SHP77 treated with DMSO at 0.1 percent for 48 hours (cell line): Measurements from ENCODE around the gene TUBB8B.
"Not testable (repeated sequence)": the region's sequence is repeated elsewhere in the genome, so short reads cannot be mapped to it uniquely, and the experiment has no call there.

Experiments
- DNase-seq: peaks from one replicate; lab custom pipeline; 2025; lab: John Stamatoyannopoulos, UW

TUBB8B gene

GRCh38 chr18:49176-49665 lies at the start of gene TUBB8B:
Gene TUBB8B, minus strand, starts transcription at chr18:49615. Its CDS starts 58 bp downstream, at chr18:49557.
- DNase-seq, result not testable (repeated sequence)

- DNase-seq, result not testable (repeated sequence)
Measured at GRCh38 chr18:97252-97914, 48.0 kb upstream of the TUBB8B start.

DNA sequence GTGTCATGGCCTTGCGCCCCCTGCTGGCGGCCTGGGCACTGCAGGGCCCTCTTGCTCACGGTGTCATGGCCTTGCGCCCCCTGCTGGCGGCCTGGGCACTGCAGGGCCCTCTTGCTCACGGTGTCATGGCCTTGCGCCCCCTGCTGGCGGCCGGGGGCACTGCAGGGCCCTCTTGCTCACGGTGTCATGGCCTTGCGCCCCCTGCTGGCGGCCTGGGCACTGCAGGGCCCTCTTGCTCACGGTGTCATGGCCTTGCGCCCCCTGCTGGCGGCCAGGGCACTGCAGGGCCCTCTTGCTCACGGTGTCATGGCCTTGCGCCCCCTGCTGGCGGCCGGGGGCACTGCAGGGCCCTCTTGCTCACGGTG lies 47.3 kb upstream of the TUBB8B start:
- DNase-seq, result not testable (repeated sequence)

- DNase-seq, result not testable (repeated sequence)
Measured at GRCh38 chr18:96101-96766, 46.8 kb upstream of the TUBB8B start.

- not testable (repeated sequence) for DNase-seq
Measured at GRCh38 chr18:95580-95979, 46.2 kb upstream of the TUBB8B start.

DNA sequence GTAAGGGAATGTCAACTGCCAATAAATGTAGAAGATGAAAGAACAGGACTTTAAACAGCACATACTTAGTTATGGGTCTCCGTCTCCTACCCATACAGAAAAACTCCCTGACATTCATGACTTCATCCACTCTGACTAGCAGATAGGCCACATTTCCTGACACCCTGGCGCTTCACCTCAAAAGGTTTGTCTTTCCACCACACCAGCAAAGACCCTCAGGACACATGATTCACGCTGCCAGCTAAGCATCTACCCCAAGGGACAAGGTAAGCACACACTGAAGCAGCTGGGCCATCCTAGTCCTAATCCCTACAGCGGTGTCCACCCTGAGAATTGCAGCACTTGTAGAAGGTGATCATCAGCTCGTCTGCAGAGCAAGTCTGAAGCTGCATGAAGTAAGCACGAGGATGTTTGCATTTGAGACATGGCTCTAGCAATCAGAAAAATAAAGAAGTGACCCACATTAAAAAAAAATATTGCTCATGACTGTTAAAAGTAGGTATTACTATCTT lies 44.5 kb upstream of the TUBB8B start:
- not testable (repeated sequence) for DNase-seq

GRCh38 chr18:91561-91960 lies 42.1 kb upstream of the TUBB8B start:
- DNase-seq, result not testable (repeated sequence)

DNA sequence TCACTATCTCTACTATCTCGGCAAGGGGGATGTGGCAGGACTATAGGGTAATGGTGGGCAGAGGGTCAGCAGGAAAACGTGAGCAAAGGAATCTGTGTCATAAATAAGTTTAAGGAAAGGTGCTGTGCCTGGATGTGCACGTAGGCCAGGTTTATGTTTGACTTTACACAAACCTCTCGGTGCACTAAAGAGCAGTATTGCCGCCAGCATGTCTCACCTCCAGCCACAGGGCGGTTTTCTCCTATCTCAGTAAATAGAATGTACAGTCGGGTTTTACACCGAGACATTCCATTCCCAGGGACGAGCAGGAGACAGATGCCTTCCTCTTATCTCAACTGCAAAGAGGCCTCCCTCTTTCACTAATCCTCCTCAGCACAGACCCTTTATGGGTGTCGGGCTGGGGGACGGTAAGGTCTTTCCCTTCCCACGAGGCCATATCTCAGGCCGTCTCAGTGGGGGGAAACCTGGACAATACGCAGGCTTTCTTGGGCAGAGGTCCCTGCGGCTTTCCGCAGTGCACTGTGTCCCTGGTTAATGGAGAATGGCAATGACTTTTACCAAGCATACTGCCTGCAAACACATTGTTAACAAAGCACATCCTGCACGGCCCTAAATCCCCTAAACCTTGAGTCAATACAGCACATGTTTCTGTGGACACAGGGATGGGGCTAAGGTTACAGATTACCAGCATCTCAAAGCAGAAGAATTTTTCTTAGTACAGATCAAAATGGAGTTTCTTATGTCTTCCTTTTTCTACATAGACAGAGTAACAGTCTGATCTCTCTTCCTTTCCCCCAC lies 41.2 kb upstream of the TUBB8B start:
- DNase-seq, result not testable (repeated sequence)

GRCh38 chr18:89124-89523 lies 39.7 kb upstream of the TUBB8B start:
- not testable (repeated sequence) for DNase-seq

GRCh38 chr18:84801-85200 lies 35.4 kb upstream of the TUBB8B start:
- not testable (repeated sequence) for DNase-seq

DNA sequence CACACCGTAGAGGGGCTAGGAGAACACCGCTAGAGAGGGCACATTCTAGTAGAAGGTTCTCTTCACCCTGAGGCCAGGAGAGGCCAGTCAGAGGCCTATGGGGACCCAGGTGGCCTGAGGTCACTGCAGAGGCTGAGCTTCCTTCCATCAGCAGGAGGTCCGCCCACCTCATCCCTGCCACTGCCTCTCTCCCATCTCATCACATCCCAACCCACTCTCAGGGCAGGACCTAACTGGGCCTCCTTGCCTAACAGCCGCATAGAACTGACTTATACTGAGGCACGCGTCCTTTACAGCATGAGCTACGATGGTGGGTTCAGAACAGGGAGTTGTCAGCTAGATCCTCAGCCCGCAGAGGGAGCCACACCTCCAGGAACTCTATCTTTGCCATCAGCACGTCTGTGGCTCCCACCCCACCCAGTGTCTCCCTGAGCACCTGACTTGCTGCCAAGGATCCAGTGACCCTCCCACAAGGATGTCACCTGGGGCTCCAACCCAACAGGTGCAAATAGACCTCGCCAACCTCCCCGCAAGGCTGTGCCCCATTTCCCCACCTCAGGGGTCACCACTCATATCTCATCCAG lies 33.3 kb upstream of the TUBB8B start:
- DNase-seq, result not testable (repeated sequence)

GRCh38 chr18:80881-81280 lies 31.5 kb upstream of the TUBB8B start:
- not testable (repeated sequence) for DNase-seq

- DNase-seq, result not testable (repeated sequence)
Measured at GRCh38 chr18:80202-80601, 30.8 kb upstream of the TUBB8B start.

GRCh38 chr18:75525-76160 lies 26.2 kb upstream of the TUBB8B start:
- not testable (repeated sequence) for DNase-seq

DNA sequence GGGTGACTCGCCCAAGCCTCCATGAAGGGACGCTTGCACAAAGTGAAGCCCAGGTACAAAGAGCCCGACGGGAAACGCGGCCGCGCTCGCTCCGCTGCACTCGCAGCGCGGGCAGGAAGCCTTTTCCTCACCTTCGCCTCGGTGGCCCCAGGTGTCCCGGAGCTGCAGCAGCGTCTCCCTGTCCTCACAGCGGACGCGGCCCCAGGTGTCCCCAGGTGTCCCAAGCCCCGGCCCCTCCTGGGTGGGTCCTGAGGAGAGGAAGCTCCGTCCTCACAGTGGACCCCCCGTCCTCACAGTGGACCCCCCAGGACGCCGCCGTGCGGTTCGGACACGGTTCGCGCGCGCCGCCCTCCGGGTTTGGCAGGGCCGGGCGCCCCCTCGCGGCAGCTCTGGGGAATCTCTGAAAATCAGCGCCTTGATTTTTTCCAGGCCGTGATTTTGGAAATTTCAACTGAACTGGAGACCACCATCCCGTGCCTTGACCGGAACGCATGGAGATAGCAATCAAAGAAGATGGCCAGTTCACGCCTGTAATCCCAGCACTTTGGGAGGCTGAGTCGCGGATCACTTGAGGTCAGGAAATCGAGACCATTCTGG lies 23.9 kb upstream of the TUBB8B start:
- DNase-seq, result not testable (repeated sequence)

DNA sequence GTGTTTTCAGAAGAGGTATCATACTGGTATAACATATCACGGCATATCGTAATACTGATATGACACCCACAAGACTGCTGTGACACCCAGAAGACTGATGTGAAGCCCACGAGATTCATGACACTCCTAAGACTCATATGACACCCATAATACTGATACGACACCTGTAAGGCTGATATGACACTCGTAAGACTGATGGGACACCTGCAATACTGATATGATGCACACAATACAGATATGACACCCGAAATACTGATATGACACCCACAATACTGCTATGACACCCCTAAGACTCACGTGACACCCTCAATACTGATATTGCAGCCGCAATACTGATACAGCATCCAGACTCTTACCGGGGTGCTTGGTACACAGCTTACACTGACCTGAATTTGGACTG lies 18.3 kb upstream of the TUBB8B start:
- DNase-seq, result not testable (repeated sequence)

- DNase-seq, result not testable (repeated sequence)
Measured at GRCh38 chr18:64279-64678, 14.9 kb upstream of the TUBB8B start.

DNA sequence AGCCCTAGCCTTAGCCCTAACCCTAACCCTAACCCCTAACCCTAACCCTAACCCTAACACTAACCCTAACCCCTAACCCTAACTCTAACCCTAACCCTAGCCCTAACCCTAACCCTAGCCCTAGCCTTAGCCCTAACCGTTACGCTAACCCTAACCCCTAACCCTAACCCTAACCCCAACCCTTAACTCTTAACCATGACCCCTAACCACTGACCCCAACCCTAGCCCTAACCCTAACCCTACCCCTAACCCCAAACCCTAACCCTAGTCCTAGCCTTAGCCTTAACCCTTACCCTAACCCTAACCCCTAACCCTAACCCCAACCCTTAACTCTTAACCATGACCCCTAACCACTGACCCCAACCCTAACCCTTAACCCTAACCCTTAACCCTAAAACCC lies 14.2 kb upstream of the TUBB8B start:
- not testable (repeated sequence) for DNase-seq

- not testable (repeated sequence) for DNase-seq
Measured at GRCh38 chr18:54388-54787, 5.0 kb upstream of the TUBB8B start.

GRCh38 chr18:48696-49095 lies 719 bp downstream of the TUBB8B start:
- DNase-seq, result not testable (repeated sequence)

- not testable (repeated sequence) for DNase-seq
Measured at GRCh38 chr18:13177-13576, 36.2 kb downstream of the TUBB8B start.
